ENCODE measurements around the gene PALD1.

Gene PALD1

GRCh38 chr10:70535451-70535850 lies 56.9 kb downstream of the PALD1 start:
- no peak for DNase-seq (ENCODE audit: low read depth)
- no peak overlapping the region for H3K4me3 ChIP-seq (ENCODE audit: low read depth, low read length)
- TF ChIP-seq CTCF (IDR thresholded peaks at IDR 0.05; ENCODE audit: insufficient read depth, low read depth, low read length, missing control alignments) = no peak

DNA sequence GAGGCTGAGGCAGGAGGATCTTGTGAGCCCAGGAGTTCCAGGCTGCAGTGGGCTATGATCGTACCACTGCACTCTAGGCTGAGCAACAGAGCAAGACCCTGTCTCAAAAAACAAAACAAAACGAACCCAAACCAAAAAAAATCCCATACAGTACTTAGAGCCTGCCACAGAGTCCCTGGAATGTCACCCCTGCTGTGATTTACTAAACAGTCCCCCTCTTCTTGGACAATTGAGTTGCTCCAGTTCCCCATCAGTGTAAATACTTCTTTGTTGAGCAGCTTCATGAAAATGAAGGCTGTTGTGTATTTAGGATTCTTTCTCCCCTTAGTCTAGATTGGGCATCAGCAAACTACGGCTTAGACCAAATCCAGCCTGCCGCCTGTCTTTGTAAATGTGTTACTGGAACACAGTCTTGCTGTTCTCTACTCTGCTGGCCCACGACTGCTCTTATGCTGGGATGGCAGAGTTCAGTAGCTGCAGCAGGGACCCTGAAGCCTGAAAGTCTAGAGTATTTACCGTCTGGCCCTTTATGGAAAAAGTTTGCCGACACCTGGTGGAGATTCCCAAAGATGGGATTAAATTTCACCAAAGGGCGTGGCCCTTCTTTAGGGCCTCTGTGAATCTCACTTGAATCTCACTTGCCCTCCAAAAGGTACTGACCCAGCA lies 57.8 kb downstream of the PALD1 start:
- H3K4me3 ChIP-seq (ENCODE audit: low read depth, low read length) = no peak overlapping the region
- no peak for DNase-seq (ENCODE audit: low read depth)
- no peak for TF ChIP-seq CTCF (IDR thresholded peaks at IDR 0.05; ENCODE audit: insufficient read depth, low read depth, low read length, missing control alignments)

DNA sequence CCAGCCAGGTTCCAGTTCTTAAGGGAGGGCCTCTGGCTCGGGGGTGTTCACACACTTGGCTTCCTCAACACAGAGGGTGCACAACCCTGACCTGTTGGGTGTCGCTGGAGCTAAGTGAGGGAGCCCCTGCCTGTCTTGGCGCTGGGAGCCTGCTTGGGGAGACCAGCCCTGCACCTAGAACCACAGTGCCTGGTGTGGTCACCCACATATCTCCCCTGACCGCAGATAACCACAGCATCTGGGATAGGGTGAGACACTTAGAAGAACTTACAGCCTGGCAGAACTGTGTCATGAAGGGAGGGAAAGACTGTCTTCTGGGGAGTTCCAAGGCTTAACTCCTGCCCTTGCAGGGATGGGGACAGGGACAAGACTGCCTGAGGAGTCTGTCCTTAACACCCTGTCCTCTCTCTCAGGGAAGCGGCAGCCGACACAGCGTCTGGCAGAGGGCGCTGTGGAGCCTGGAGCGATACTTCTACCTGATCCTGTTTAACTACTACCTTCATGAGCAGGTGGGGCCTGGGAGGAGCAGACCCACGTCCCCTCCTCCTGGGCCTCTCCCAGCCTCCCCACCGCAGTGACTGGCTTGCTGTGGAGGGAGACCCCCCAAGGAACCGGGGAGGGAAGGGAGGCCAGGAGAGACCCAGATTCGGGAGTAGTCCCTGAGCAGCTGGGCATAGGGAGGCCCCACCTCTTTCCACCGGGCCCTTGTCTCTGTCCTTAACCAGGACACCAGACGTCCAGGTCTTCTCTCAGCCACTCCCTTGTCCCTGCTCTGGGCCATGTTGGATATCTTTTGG lies 59.0 kb downstream of the PALD1 start:
- H3K4me3 ChIP-seq (ENCODE audit: low read depth, low read length) = no peak overlapping the region
- peak; percentile 44 for DNase-seq (ENCODE audit: low read depth)
- peak; percentile 53 for TF ChIP-seq CTCF (IDR thresholded peaks at IDR 0.05; ENCODE audit: insufficient read depth, low read depth, low read length, missing control alignments)

DNA sequence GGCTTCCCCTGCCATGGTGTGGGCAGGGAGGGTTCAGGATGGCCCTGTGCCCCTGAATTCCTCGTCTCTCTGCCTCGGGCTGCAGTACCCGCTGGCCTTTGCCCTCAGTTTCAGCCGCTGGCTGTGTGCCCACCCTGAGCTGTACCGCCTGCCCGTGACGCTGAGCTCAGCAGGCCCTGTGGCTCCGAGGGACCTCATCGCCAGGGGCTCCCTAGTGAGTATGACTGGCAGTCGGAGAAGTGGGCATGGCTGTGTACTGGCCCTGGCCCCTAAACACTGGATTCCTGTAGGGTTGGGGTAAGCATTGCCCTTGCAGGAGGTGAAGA lies 59.6 kb downstream of the PALD1 start:
- no peak overlapping the region for H3K4me3 ChIP-seq (ENCODE audit: low read depth, low read length)
- no peak for DNase-seq (ENCODE audit: low read depth)
- TF ChIP-seq CTCF (IDR thresholded peaks at IDR 0.05; ENCODE audit: insufficient read depth, low read depth, low read length, missing control alignments) = no peak

GRCh38 chr10:70538731-70539338 lies 60.3 kb downstream of the PALD1 start:
- H3K4me3 ChIP-seq (ENCODE audit: low read depth, low read length) = no peak overlapping the region
- no peak for DNase-seq (ENCODE audit: low read depth)
- TF ChIP-seq CTCF (IDR thresholded peaks at IDR 0.05; ENCODE audit: insufficient read depth, low read depth, low read length, missing control alignments) = no peak

GRCh38 chr10:70539471-70539870 lies 60.9 kb downstream of the PALD1 start:
- DNase-seq (ENCODE audit: low read depth) = no peak
- no peak overlapping the region for H3K4me3 ChIP-seq (ENCODE audit: low read depth, low read length)
- TF ChIP-seq CTCF (IDR thresholded peaks at IDR 0.05; ENCODE audit: insufficient read depth, low read depth, low read length, missing control alignments) = no peak

Data from GM12865 (cell line).